Gastrocnemius medialis (tissue), 4 donors: Measurements from ENCODE around the gene SMURF1. TPM values are rescaled to one million over a fixed set of nuclear protein-coding genes. Genes with fewer than 3 reads are reported as not detected.

Experiments used
- ATAC-seq, 2 donors: fragments of 150-250 bp; one replicate each; pipeline ENCODE4 v1.9.1; 2016
- DNase-seq, 2 donors: peaks; one replicate each; pipeline ENCODE4 v3.0.0-alpha.2; 2019
- H3K27ac ChIP-seq, 4 donors: fragments of 200-600 bp; sonication (generic); 1 replicate in 1 of 4; 2 replicates in 3 of 4; pipeline ENCODE4 v1.5.1; 2016 to 2018; ENCODE audit warnings: mild to moderate bottlenecking in 2 of 4, moderate library complexity in 1 of 4
- H3K27me3 ChIP-seq, 3 donors: fragments of 200-600 bp; sonication (generic) in 2 of 3; 1 replicate in 1 of 3; 2 replicates in 2 of 3; pipeline versions ENCODE4 v1.5.1 to v1.6.0; 2016 to 2019; ENCODE audit warnings: mild to moderate bottlenecking in 1 of 3, moderate library complexity in 1 of 3
- H3K36me3 ChIP-seq, 2 donors: fragments of 200-600 bp; sonication (generic) in 1 of 2; one replicate each; pipeline ENCODE4 v1.5.1; 2017 to 2018
- H3K4me1 ChIP-seq, 2 donors: fragments of 200-600 bp; sonication (generic) in 1 of 2; one replicate each; pipeline ENCODE4 v1.5.1; 2016 to 2017; ENCODE audit warnings: mild to moderate bottlenecking in 2 of 2
- H3K4me3 ChIP-seq, 4 donors: fragments of 200-600 bp; sonication (generic) in 3 of 4; 1 replicate in 1 of 4; 2 replicates in 3 of 4; pipeline ENCODE4 v1.5.1; 2016 to 2019; ENCODE audit warnings: mild to moderate bottlenecking in 2 of 4
- H3K9me3 ChIP-seq, 3 donors: fragments of 200-600 bp; sonication (generic) in 2 of 3; 1 replicate in 1 of 3; 2 replicates in 2 of 3; pipeline ENCODE4 v1.5.1; 2016 to 2019
- POLR2A ChIP-seq, 2 donors: fragments of 450-650 bp; IDR thresholded peaks; one replicate each; pipeline ENCODE4 v1.6.1; 2017; ENCODE audit warnings: antibody characterized with exemption in 2 of 2, mild to moderate bottlenecking in 2 of 2, moderate library complexity in 2 of 2
- in situ Hi-C, 4 donors: fragments of 200-750 bp; cut with MboI; loops; one replicate each; pipeline versions ENCODE4 v1.15.0 to v1.8.0; 2017; ENCODE audit warnings: low sequenced_read_pairs in 4 of 4
- intact Hi-C: fragments of 100-400 bp; cut with DNase I; formaldehyde crosslinking; loops from one replicate; pipeline ENCODE4 v1.15.1; 2023; ENCODE audit warnings: low total_unique reads
- total RNA-seq, 4 donors: library from RNA; depleted of rRNA; stranded (reverse); fragments of >200 nt; gene quantifications; one replicate each; pipeline versions ENCODE4 v1.1.0 to v1.2.3, GENCODE V29; 2016
- TF ChIP-seq, protein P1 (sequence below), 5 experiments: fragments of 450-650 bp in 3 of 5; fragments of 200-600 bp in 2 of 5; sonication (generic) in 2 of 5; IDR thresholded peaks in 4 of 5; conservative IDR thresholded peaks in 1 of 5; 1 replicate in 4 of 5; 2 replicates in 1 of 5; pipeline ENCODE4 v1.5.1; 2016 to 2019; ENCODE audit warnings: antibody characterized with exemption in 5 of 5, mild to moderate bottlenecking in 3 of 5, moderate library complexity in 3 of 5

Gene SMURF1
- total RNA-seq, 4 donors from 2014 or later = 15.4 to 44.8 (median 18.3) TPM

DNA sequence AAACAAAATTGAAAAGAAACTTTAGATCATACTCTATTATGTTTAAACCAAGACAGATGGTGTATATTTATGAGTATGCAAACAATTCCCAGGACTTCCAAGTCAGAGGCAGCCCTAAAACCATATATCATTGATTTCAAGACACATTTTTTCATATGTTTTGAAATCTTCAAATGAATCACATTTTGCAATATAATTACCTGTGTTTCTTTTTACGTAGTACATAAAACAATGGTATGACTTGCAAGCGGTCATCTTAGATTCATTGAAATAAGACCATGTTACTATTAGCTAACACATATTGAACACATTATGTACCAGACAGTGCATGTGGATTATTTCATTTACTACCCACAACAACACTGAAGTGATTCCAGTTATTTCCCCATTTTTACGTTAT lies 14.9 kb downstream of the SMURF1 start:
- Histone ChIP-seq H3K27ac (peak overlapping the region in 1 of 4 donors; percentile 54), H3K9me3 (no peaks in the 10 kb centered on the region), H3K36me3 (no peaks in the 10 kb centered on the region), H3K4me3 (no peak overlapping the region), H3K4me1 (peaks cover 49 to 62% of the 10 kb centered on the region in 2 donors), H3K27me3 (no peaks in the 10 kb centered on the region)
- TF ChIP-seq POLR2A (IDR thresholded peaks at IDR 0.05) = no peak
- TF ChIP-seq, protein P1, sequence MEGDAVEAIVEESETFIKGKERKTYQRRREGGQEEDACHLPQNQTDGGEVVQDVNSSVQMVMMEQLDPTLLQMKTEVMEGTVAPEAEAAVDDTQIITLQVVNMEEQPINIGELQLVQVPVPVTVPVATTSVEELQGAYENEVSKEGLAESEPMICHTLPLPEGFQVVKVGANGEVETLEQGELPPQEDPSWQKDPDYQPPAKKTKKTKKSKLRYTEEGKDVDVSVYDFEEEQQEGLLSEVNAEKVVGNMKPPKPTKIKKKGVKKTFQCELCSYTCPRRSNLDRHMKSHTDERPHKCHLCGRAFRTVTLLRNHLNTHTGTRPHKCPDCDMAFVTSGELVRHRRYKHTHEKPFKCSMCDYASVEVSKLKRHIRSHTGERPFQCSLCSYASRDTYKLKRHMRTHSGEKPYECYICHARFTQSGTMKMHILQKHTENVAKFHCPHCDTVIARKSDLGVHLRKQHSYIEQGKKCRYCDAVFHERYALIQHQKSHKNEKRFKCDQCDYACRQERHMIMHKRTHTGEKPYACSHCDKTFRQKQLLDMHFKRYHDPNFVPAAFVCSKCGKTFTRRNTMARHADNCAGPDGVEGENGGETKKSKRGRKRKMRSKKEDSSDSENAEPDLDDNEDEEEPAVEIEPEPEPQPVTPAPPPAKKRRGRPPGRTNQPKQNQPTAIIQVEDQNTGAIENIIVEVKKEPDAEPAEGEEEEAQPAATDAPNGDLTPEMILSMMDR (IDR thresholded peaks at IDR 0.05 in 4 of 5, conservative IDR thresholded peaks at IDR 0.05 in 1 of 5) = no peak
- ATAC-seq = no peak
- DNase-seq = no peak
- intact Hi-C loops (no loop called here), in situ Hi-C loops (loop anchor here in 1 of 4 donors (25.0 kb wide), 1 partner anchor 183 kb away; no protein-coding TSS in a partner anchor)

DNA sequence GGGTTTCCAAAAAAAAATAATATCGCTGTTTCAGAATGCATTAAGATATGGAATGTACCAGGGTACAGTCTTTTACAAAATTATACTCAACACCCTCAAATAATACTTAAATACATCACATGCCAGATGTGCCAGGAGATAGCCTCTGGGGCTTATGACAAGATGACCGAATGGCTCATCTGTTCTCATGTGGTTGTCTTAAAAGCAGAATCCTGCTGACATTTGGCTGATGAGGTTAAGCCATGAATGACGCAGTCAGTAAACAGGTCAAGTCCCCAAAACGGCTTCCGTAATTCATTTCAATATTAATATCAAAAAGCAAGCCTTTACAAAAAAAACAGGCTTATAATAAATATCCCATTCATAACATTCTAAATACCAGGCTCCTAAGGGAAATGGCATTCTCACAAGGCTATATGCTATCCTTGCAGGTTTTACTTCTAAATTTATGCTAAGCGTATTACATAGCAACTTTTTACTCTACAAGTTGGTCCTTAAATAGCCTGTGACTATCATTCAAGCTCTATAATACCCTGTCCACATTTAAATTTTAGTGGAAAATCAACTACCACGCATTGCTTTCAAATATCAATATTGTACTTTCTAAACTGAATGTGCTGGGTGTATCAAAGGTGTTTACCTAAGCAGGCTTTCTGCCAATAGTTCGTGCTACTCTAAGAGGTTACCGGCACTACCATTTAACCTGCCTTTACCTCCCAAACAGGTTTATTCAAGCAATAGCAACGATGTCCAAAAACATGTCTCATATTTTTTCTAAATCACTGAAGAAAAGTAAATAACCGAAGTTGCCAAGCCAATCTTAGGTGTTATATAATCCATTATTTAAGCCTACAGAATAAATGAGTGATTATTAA lies 15.6 kb downstream of the SMURF1 start:
- DNase-seq (no peak), ATAC-seq (no peak)
- Histone ChIP-seq H3K36me3 (no peaks in the 10 kb centered on the region), H3K9me3 (no peaks in the 10 kb centered on the region), H3K27me3 (no peaks in the 10 kb centered on the region), H3K4me1 (peaks cover 49 to 62% of the 10 kb centered on the region in 2 donors), H3K4me3 (no peak overlapping the region), H3K27ac (peak overlapping the region; percentile 27 to 70 (median 45))
- in situ Hi-C loops (loop anchor here in 1 of 4 donors (25.0 kb wide), 1 partner anchor 184 kb away; no protein-coding TSS in a partner anchor), intact Hi-C loops (no loop called here)
- TF ChIP-seq POLR2A (IDR thresholded peaks at IDR 0.05) = no peak
- TF ChIP-seq, protein P1 (IDR thresholded peaks at IDR 0.05 in 4 of 5, conservative IDR thresholded peaks at IDR 0.05 in 1 of 5) = no peak

DNA sequence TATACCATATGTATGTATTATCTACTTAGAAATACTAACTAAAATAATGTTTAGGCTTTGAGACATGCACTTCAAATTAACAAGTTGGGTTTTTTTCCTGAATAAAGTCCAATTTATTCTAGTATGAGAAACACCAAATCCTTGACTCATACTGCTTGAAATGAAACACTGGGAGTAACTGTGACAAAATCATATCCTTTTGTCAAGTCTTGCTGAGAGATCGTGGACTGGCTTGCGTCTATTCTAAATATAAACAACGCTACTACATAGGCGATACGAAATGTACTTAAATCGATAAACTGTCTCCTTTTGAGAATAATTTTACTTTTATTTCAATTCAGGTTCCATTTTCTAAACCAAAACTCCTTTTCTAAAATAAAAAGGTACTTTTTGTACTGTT lies 16.3 kb downstream of the SMURF1 start:
- no peak for ATAC-seq
- H3K27me3 ChIP-seq = no peaks in the 10 kb centered on the region
- DNase-seq = no peak
- H3K36me3 ChIP-seq = no peaks in the 10 kb centered on the region
- no peaks in the 10 kb centered on the region for H3K9me3 ChIP-seq
- H3K4me1 ChIP-seq = peaks cover 52 to 57% of the 10 kb centered on the region in 2 donors
- H3K27ac ChIP-seq = peak overlapping the region; percentile 27 to 70 (median 48)
- no peak for TF ChIP-seq POLR2A (IDR thresholded peaks at IDR 0.05)
- TF ChIP-seq, protein P1 (IDR thresholded peaks at IDR 0.05 in 4 of 5, conservative IDR thresholded peaks at IDR 0.05 in 1 of 5) = no peak
- in situ Hi-C loops = loop anchor here in 1 of 4 donors (25.0 kb wide), 1 partner anchor 185 kb away; no protein-coding TSS in a partner anchor
- H3K4me3 ChIP-seq = no peak overlapping the region
- intact Hi-C loops = no loop called here

DNA sequence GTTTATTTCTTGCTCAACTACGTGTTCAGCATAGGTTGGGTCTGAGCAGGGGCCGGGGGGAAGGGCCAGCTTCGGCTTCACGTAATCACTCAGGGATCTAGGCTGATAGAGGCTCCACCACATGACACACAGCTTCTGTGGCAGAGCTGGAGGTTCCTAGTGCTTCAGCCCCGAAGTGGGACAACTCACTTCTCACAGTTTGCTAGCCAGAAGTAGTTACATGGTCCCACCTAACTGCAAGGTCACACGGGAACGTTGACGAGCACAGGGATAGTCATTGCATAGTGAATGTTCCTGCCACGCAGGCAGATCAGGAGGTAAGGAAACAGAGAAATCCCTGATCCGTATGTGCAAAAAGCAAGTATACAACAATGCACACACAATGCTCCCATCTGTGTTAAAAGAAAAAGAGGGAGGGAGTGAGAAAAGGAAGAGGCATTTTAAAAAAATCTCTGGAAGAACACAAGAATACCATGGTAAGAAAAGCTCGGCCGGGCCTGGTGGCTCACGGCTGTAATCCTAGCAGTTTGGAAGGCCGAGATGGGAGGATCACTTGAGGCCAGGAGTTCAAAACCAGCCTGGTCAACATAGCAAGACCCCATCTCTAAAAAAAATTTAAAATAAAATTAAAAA lies 16.9 kb downstream of the SMURF1 start:
- no peaks in the 10 kb centered on the region for H3K27me3 ChIP-seq
- DNase-seq = no peak
- peak overlapping the region; percentile 27 to 70 (median 48) for H3K27ac ChIP-seq
- no peaks in the 10 kb centered on the region for H3K36me3 ChIP-seq
- TF ChIP-seq, protein P1 (IDR thresholded peaks at IDR 0.05 in 4 of 5, conservative IDR thresholded peaks at IDR 0.05 in 1 of 5) = no peak
- TF ChIP-seq POLR2A (IDR thresholded peaks at IDR 0.05) = no peak
- no peak for ATAC-seq
- intact Hi-C loops (no loop called here), in situ Hi-C loops (loop anchor here in 1 of 4 donors (25.0 kb wide), 1 partner anchor 185 kb away; no protein-coding TSS in a partner anchor)
- no peak overlapping the region for H3K4me3 ChIP-seq
- H3K4me1 ChIP-seq = peaks cover 50 to 52% of the 10 kb centered on the region in 2 donors
- H3K9me3 ChIP-seq = no peaks in the 10 kb centered on the region
